Caco-2 (cell line): Measurements from ENCODE around the gene ABI3. TPM values are rescaled to one million over a fixed set of nuclear protein-coding genes. Genes with fewer than 3 reads are reported as not detected.

Source experiments
- BruUV-seq: library from RNA; stranded (reverse); fragments of 400-500 nt; replicated peaks from 2 replicates; lab custom pipeline; 2021; lab: Mats Ljungman, UMichigan
- CTCF ChIA-PET: fragments of 300-600 bp; sonication (Branson Sonifier 250); formaldehyde crosslinking; loops from one replicate; lab custom pipeline; 2022; ENCODE audit warnings: antibody characterized with exemption; lab: Charles Lee
- POLR2A ChIA-PET: fragments of 300-600 bp; sonication (Branson Sonifier 250); formaldehyde crosslinking; loops from one replicate; lab custom pipeline; 2022; ENCODE audit warnings: antibody characterized with exemption; lab: Charles Lee
- DNase-seq, 2 experiments: peaks; one replicate each; pipeline versions ENCODE4 v3.0.0 to v3.0.0-alpha.2; 2020 to 2022
- H3K27me3 ChIP-seq: replicated peaks from 2 replicates; pipeline ENCODE4 v1.6.0; 2011; ENCODE audit warnings: low read length; ENCODE audit not compliant: control insufficient read depth, insufficient read depth
- H3K36me3 ChIP-seq: 2 replicates; pipeline ENCODE4 v1.5.1; 2011; ENCODE audit warnings: low read length; ENCODE audit not compliant: control insufficient read depth, insufficient read depth
- H3K4me1 ChIP-seq: fragments of 250-450 bp; sonication (Bioruptor Pico); 2 replicates; pipeline ENCODE4 v1.5.1; 2020; ENCODE audit warnings: mild to moderate bottlenecking
- H3K4me3 ChIP-seq: 2 replicates; pipeline ENCODE4 v1.5.1; 2011; ENCODE audit warnings: low read depth, mild to moderate bottlenecking, control low read depth, low read length
- H3K9me3 ChIP-seq: fragments of 250-450 bp; sonication (Bioruptor Pico); 2 replicates; pipeline ENCODE4 v1.5.1; 2020; ENCODE audit warnings: mild to moderate bottlenecking, moderate library complexity
- H3K27ac Mint-ChIP-seq: one replicate; pipeline ENCODE4 v1.8.0; 2022; ENCODE audit warnings: mixed read lengths; ENCODE audit not compliant: unreplicated experiment
- H3K27me3 Mint-ChIP-seq: one replicate; pipeline ENCODE4 v1.8.0; 2022; ENCODE audit warnings: mixed read lengths; ENCODE audit not compliant: insufficient read depth, unreplicated experiment
- H3K36me3 Mint-ChIP-seq: one replicate; pipeline ENCODE4 v1.8.0; 2022; ENCODE audit warnings: mild to moderate bottlenecking, mixed read lengths; ENCODE audit not compliant: insufficient read depth, unreplicated experiment
- H3K4me1 Mint-ChIP-seq: one replicate; pipeline ENCODE4 v1.8.0; 2022; ENCODE audit warnings: low read depth, mixed read lengths; ENCODE audit not compliant: unreplicated experiment
- H3K4me3 Mint-ChIP-seq: one replicate; pipeline ENCODE4 v1.8.0; 2022; ENCODE audit warnings: mild to moderate bottlenecking, moderate library complexity, mixed read lengths; ENCODE audit not compliant: unreplicated experiment
- H3K9me3 Mint-ChIP-seq: one replicate; pipeline ENCODE4 v1.8.0; 2022; ENCODE audit warnings: mixed read lengths; ENCODE audit not compliant: unreplicated experiment
- intact Hi-C: fragments of 100-400 bp; cut with micrococcal nuclease; formaldehyde crosslinking; loops from one replicate; pipeline ENCODE4 v1.10.0; 2022; ENCODE audit not compliant: unreplicated experiment
- total RNA-seq: library from RNA; stranded (reverse); gene quantifications from 2 replicates; pipeline ENCODE4 v1.2.3, GENCODE V29; 2022
- TF ChIP-seq, protein P1 (sequence below), 2 experiments: fragments of 200-600 bp in 1 of 2; IDR thresholded peaks; 1 replicate in 1 of 2; 2 replicates in 1 of 2; pipeline versions ENCODE4 v1.5.1 to v1.8.0; 2011 to 2022; ENCODE audit warnings: antibody characterized with exemption in 1 of 2, control low read depth in 1 of 2, inconsistent platforms in 1 of 2, low read depth in 1 of 2, low read length in 1 of 2, mild to moderate bottlenecking in 1 of 2, moderate library complexity in 1 of 2; ENCODE audit not compliant: insufficient read depth in 1 of 2, severe bottlenecking in 1 of 2, unreplicated experiment in 1 of 2

ABI3 gene
- total RNA-seq, 1 experiment from 2014 or later = not detected

DNA sequence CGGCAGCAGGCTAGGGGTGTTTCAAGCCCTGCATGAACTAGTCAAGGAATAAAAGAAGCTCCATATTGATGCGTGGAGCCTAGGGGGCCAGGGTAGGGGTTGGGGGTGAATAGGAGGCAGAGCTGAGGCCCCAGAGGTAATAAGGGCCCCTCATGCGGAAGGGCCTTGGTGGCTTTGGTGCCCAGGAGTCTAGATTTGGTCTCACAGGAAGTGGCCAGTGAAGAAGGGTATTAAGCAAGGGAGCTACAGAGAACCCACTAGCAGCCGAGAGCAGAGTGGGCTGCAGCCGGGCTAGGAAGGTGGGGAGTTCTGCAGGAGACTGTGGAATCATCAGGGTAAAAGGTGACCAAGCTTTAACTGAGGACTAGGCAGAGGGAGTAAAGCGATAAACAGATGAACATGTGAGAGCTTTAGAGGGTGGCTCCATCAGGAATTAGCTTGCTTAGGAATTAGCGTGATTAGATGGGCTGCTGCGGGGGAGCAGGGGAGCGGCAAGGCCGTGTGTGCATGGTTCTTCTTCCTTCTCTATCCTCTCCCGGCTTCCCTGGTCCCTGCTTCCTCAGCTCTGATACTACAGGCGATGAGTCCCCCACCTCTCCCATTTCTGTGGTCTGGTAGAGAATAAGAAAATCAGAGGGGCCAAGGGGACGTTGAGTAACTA, 10.0 kb upstream of the ABI3 start:
- Histone ChIP-seq H3K27me3 (no peaks in the 10 kb centered on the region; the same call in 1 of the 2 replicates), H3K9me3 (no peaks in the 10 kb centered on the region), H3K36me3 (no peaks in the 10 kb centered on the region), H3K4me3 (no peak overlapping the region), H3K4me1 (peaks cover 9% of the 10 kb centered on the region)
- no peak overlapping the region for H3K4me3 Mint-ChIP-seq
- no peaks in the 10 kb centered on the region for H3K9me3 Mint-ChIP-seq
- H3K36me3 Mint-ChIP-seq = no peaks in the 10 kb centered on the region
- H3K27me3 Mint-ChIP-seq = peaks cover 3% of the 10 kb centered on the region
- POLR2A ChIA-PET = interaction anchor here (0.5 kb wide), 1 partner anchor 51 kb away, joined by 4 read pairs; no protein-coding TSS in a partner anchor
- DNase-seq = no peak
- intact Hi-C loops = no loop called here
- H3K4me1 Mint-ChIP-seq = peaks cover 7% of the 10 kb centered on the region
- TF ChIP-seq, protein P1, sequence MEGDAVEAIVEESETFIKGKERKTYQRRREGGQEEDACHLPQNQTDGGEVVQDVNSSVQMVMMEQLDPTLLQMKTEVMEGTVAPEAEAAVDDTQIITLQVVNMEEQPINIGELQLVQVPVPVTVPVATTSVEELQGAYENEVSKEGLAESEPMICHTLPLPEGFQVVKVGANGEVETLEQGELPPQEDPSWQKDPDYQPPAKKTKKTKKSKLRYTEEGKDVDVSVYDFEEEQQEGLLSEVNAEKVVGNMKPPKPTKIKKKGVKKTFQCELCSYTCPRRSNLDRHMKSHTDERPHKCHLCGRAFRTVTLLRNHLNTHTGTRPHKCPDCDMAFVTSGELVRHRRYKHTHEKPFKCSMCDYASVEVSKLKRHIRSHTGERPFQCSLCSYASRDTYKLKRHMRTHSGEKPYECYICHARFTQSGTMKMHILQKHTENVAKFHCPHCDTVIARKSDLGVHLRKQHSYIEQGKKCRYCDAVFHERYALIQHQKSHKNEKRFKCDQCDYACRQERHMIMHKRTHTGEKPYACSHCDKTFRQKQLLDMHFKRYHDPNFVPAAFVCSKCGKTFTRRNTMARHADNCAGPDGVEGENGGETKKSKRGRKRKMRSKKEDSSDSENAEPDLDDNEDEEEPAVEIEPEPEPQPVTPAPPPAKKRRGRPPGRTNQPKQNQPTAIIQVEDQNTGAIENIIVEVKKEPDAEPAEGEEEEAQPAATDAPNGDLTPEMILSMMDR (IDR thresholded peaks at IDR 0.05; ENCODE audit: insufficient read depth in 1 of 2, low read depth in 1 of 2, low read length in 1 of 2, severe bottlenecking in 1 of 2, unreplicated experiment in 1 of 2) = no peak
- H3K27ac Mint-ChIP-seq = no peak overlapping the region
- no TSS peak for BruUV-seq
- CTCF ChIA-PET = interaction anchor here (0.6 to 2.1 kb wide), 4 partner anchors 12 to 168 kb away, joined by 3 to 7 read pairs (median 3); no protein-coding TSS in a partner anchor

DNA sequence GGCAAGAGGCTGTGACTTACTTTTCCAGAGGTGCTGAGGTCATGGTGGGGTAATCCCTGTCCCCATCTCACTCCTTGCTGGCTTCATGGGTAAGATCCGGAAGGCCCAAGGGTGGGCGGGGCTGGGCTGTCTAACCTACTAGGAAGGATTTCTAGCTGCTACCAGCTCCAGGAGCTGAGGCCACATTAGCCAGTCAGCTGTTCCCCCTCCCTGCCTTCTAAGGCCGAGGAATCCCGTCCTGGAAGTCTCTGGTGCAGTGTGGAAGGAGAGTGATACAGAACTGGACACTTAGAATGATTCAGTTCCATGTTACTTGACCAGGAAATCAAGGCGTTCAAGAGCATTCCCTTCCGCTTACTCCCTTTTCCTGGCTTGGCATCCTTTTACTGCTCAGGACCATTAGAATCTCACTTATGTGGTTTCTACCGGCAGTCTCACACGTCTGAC, 9.0 kb upstream of the ABI3 start:
- BruUV-seq = no TSS peak
- Mint-ChIP-seq H3K4me1 (peaks cover 4% of the 10 kb centered on the region), H3K4me3 (no peak overlapping the region), H3K9me3 (no peaks in the 10 kb centered on the region), H3K36me3 (no peaks in the 10 kb centered on the region), H3K27ac (no peak overlapping the region), H3K27me3 (peaks cover 3% of the 10 kb centered on the region)
- TF ChIP-seq, protein P1 (IDR thresholded peaks at IDR 0.05; ENCODE audit: insufficient read depth in 1 of 2, low read depth in 1 of 2, low read length in 1 of 2, severe bottlenecking in 1 of 2, unreplicated experiment in 1 of 2) = no peak
- ChIA-PET POLR2A (no interaction called here), CTCF (interaction anchor here (0.5 to 1.2 kb wide), 2 partner anchors 21 to 106 kb away, joined by 3 to 4 read pairs; no protein-coding TSS in a partner anchor)
- Histone ChIP-seq H3K4me1 (peaks cover 9% of the 10 kb centered on the region), H3K9me3 (no peaks in the 10 kb centered on the region), H3K36me3 (no peaks in the 10 kb centered on the region), H3K4me3 (no peak overlapping the region), H3K27me3 (no peaks in the 10 kb centered on the region; the same call in 1 of the 2 replicates)
- no peak for DNase-seq
- intact Hi-C loops = no loop called here

DNA sequence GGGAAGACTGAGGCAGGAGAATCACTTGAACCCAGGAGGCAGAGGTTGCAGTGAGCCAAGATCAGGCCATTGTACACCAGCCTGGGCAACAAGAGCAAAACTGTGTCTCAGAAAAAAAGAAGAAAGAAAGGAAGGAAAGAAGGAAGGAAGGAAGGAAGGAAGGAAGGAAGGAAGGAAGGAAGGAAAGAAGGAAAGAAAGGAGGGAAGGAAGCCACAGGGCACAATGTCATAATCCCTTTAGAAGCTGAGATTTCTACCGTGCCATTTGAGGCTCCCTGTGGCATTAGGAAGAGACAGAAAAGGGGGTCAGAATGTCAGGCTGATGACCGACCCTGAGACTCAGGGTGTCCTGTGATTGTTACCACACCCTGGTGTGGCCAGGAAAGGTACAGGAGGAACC, 6.7 kb upstream of the ABI3 start:
- Mint-ChIP-seq H3K36me3 (no peaks in the 10 kb centered on the region), H3K9me3 (no peaks in the 10 kb centered on the region)

More for the DNA sequence above, 6.7 kb upstream of the ABI3 start:
- TF ChIP-seq, protein P1 (IDR thresholded peaks at IDR 0.05; ENCODE audit: insufficient read depth in 1 of 2, low read depth in 1 of 2, low read length in 1 of 2, severe bottlenecking in 1 of 2, unreplicated experiment in 1 of 2) = no peak
- no peaks in the 10 kb centered on the region; the same call in 1 of the 2 replicates for H3K27me3 ChIP-seq
- H3K4me1 ChIP-seq = no peaks in the 10 kb centered on the region
- H3K36me3 ChIP-seq = no peaks in the 10 kb centered on the region
- POLR2A ChIA-PET = no interaction called here
- no TSS peak for BruUV-seq
- H3K9me3 ChIP-seq = no peaks in the 10 kb centered on the region
- H3K4me1 Mint-ChIP-seq = no peaks in the 10 kb centered on the region
- no peak overlapping the region for H3K4me3 Mint-ChIP-seq
- intact Hi-C loops = no loop called here
- H3K27ac Mint-ChIP-seq = no peak overlapping the region
- no peak for DNase-seq
- CTCF ChIA-PET = interaction anchor here (1.6 kb wide), 1 partner anchor 21 kb away, joined by 3 read pairs; no protein-coding TSS in a partner anchor
- H3K27me3 Mint-ChIP-seq = peaks cover 3% of the 10 kb centered on the region
- H3K4me3 ChIP-seq = no peak overlapping the region
